ENCODE results near the gene C3orf22. TPM values are rescaled to one million over a fixed set of nuclear protein-coding genes. Genes with fewer than 3 reads are reported as not detected.
A peak's percentile ranks its signal among the peaks of the same experiment; 100 is the strongest.

The C3orf22 gene
- polyA plus RNA-seq, 3 donors = not detected

GRCh38 chr3:126556637-126557414, 1.9 kb downstream of the C3orf22 start:
- peak in 1 of 3 donors; percentile 0 for DNase-seq
- WGBS (ENCODE audit: insufficient coverage) = 96% methylated on average over 8 of the region's 8 CpGs
- no peak overlapping the region for H3K9ac ChIP-seq (ENCODE audit: insufficient read depth, low read length, poor library complexity, severe bottlenecking)
- H3K4me3 Mint-ChIP-seq = no peak overlapping the region
- no peaks in the 10 kb centered on the region for H3K36me3 ChIP-seq (replicated peaks in 1 of 2; ENCODE audit: control insufficient read depth in 1 of 2, insufficient read depth in 2 of 2, low read length in 2 of 2)
- no peaks in the 10 kb centered on the region for H3K27me3 ChIP-seq (ENCODE audit: control insufficient read depth in 2 of 2, insufficient read depth in 2 of 2, low read length in 2 of 2)
- H3K4me1 Mint-ChIP-seq = no peaks in the 10 kb centered on the region
- no peak overlapping the region for H2AFZ ChIP-seq (ENCODE audit: insufficient read depth, low read depth, low read length, poor library complexity, severe bottlenecking)
- no peaks in the 10 kb centered on the region for H3K36me3 Mint-ChIP-seq
- peaks cover 0 to 8% (median 2%) of the 10 kb centered on the region in 3 donors for H3K27me3 Mint-ChIP-seq (ENCODE audit: low read depth in 3 of 3)
- intact Hi-C loops (cut with micrococcal nuclease) = no loop called here
- H3K9me3 ChIP-seq (replicated peaks in 1 of 2; ENCODE audit: control insufficient read depth in 1 of 2, insufficient read depth in 1 of 2, low read length in 2 of 2) = no peaks in the 10 kb centered on the region
- no peak overlapping the region for H3K27ac ChIP-seq (ENCODE audit: low read depth in 1 of 2, low read length in 2 of 2)
- no peaks in the 10 kb centered on the region for H3K4me1 ChIP-seq (ENCODE audit: control insufficient read depth in 1 of 2, insufficient read depth in 2 of 2, low read length in 2 of 2)
- H3K4me2 ChIP-seq (replicated peaks; ENCODE audit: extremely low read depth, low read length, poor library complexity, severe bottlenecking) = no peak overlapping the region
- H3K9me3 Mint-ChIP-seq = peaks cover 0 to 2% (median 0%) of the 10 kb centered on the region in 7 donors
- TF ChIP-seq CTCF (IDR thresholded peaks at IDR 0.05) = no peak
- no peak overlapping the region for H3K4me3 ChIP-seq (replicated peaks in 1 of 3; ENCODE audit: low read depth in 2 of 3, low read length in 3 of 3)
- H4K20me1 ChIP-seq (ENCODE audit: insufficient read depth, low read length) = no peaks in the 10 kb centered on the region
- no peak overlapping the region for H3K27ac Mint-ChIP-seq
- H3K79me2 ChIP-seq (ENCODE audit: insufficient read depth, low read length) = no peaks in the 10 kb centered on the region

DNA sequence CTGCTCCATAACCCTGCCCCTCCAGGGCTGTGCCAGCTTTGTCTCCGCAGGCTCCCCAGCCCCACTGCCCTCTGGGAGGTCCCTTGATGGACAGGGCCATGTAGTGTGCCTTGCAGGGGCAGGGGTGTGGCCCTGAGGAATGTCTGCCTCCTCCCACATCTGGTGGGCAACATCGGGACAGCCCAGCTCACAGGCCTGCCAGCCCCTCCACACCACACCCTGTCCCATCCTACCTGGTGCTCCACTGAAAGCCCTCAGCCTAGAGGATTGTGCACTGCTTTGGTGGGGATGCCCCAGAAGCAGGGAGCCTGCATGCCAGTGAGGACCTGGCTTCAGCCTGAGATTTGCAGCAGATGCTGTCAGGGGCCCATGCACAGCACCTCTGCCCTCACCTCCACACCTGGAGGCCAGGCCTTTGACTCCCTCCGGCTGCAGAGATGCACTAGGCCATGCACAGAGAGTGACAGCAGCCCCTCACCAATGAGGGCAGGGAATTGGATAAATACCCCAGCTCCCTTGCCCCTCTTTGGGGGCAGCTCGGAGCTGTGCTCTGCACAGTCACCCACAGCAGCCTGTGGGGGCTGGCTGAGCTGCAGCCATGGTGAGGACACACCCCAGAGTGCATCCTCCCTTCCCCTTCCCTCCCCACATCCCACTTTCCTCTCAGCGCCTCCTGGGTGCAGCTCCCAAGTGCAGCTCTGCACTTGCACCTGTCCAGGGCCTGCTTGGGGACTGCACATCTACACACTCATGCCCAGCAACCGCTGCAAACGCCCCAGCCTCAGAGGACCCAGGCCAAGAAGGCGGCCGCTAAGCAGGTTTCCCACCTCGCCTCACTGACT, 2.7 kb downstream of the C3orf22 start:
- Histone ChIP-seq H3K79me2 (ENCODE audit: insufficient read depth, low read length) (no peaks in the 10 kb centered on the region), H3K36me3 (replicated peaks in 1 of 2; ENCODE audit: control insufficient read depth in 1 of 2, insufficient read depth in 2 of 2, low read length in 2 of 2) (no peaks in the 10 kb centered on the region), H3K9me3 (replicated peaks in 1 of 2; ENCODE audit: control insufficient read depth in 1 of 2, insufficient read depth in 1 of 2, low read length in 2 of 2) (no peaks in the 10 kb centered on the region), H3K27me3 (ENCODE audit: control insufficient read depth in 2 of 2, insufficient read depth in 2 of 2, low read length in 2 of 2) (no peaks in the 10 kb centered on the region), H3K4me2 (replicated peaks; ENCODE audit: extremely low read depth, low read length, poor library complexity, severe bottlenecking) (no peak overlapping the region), H4K20me1 (ENCODE audit: insufficient read depth, low read length) (no peaks in the 10 kb centered on the region), H3K4me3 (replicated peaks in 1 of 3; ENCODE audit: low read depth in 2 of 3, low read length in 3 of 3) (no peak overlapping the region), H2AFZ (ENCODE audit: insufficient read depth, low read depth, low read length, poor library complexity, severe bottlenecking) (no peak overlapping the region), H3K4me1 (ENCODE audit: control insufficient read depth in 1 of 2, insufficient read depth in 2 of 2, low read length in 2 of 2) (no peaks in the 10 kb centered on the region), H3K27ac (ENCODE audit: low read depth in 1 of 2, low read length in 2 of 2) (no peak overlapping the region), H3K9ac (ENCODE audit: insufficient read depth, low read length, poor library complexity, severe bottlenecking) (no peak overlapping the region)
- peak in 1 of 3 donors; percentile 1 for DNase-seq
- Mint-ChIP-seq H3K36me3 (no peaks in the 10 kb centered on the region), H3K27ac (peak overlapping the region in 1 of 7 donors; percentile 42), H3K9me3 (peaks cover 0 to 2% (median 0%) of the 10 kb centered on the region in 7 donors), H3K4me1 (no peaks in the 10 kb centered on the region), H3K27me3 (ENCODE audit: low read depth in 3 of 3) (peaks cover 2 to 10% (median 2%) of the 10 kb centered on the region in 3 donors), H3K4me3 (no peak overlapping the region)
- intact Hi-C loops (cut with micrococcal nuclease) = no loop called here
- TF ChIP-seq CTCF (IDR thresholded peaks at IDR 0.05) = no peak
- 82% methylated on average over 9 of the region's 10 CpGs for WGBS (ENCODE audit: insufficient coverage)
